Measurements from ENCODE around the gene OPCML.

GRCh38 chr11:132626446-132626845, 905.9 kb downstream of the OPCML start:
- TF ChIP-seq, protein P1, sequence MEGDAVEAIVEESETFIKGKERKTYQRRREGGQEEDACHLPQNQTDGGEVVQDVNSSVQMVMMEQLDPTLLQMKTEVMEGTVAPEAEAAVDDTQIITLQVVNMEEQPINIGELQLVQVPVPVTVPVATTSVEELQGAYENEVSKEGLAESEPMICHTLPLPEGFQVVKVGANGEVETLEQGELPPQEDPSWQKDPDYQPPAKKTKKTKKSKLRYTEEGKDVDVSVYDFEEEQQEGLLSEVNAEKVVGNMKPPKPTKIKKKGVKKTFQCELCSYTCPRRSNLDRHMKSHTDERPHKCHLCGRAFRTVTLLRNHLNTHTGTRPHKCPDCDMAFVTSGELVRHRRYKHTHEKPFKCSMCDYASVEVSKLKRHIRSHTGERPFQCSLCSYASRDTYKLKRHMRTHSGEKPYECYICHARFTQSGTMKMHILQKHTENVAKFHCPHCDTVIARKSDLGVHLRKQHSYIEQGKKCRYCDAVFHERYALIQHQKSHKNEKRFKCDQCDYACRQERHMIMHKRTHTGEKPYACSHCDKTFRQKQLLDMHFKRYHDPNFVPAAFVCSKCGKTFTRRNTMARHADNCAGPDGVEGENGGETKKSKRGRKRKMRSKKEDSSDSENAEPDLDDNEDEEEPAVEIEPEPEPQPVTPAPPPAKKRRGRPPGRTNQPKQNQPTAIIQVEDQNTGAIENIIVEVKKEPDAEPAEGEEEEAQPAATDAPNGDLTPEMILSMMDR (IDR thresholded peaks at IDR 0.05; ENCODE audit: insufficient read depth, low read length, poor library complexity, severe bottlenecking): no peak
- no peak for TF ChIP-seq EZH2phosphoT487 (conservative IDR thresholded peaks at IDR 0.05; ENCODE audit: low read length)
